NT2/D1 (cell line): ENCODE data around the gene CUL3.

Experiments used
- DNase-seq: peaks from one replicate; pipeline ENCODE4 v3.0.0-alpha.2; 2011; ENCODE audit warnings: low read depth, low spot score
- H3K27me3 ChIP-seq: 2 replicates; pipeline ENCODE4 v1.6.0; 2011; ENCODE audit warnings: mild to moderate bottlenecking; ENCODE audit not compliant: insufficient read length, insufficient read depth
- H3K36me3 ChIP-seq: 2 replicates; pipeline ENCODE4 v1.6.1; 2011; ENCODE audit warnings: mild to moderate bottlenecking, low read length, mixed read lengths; ENCODE audit not compliant: insufficient read depth, insufficient read length
- H3K4me1 ChIP-seq: 2 replicates; pipeline ENCODE4 v1.5.1; 2011; ENCODE audit not compliant: insufficient read depth, insufficient read length
- H3K4me3 ChIP-seq: 2 replicates; pipeline ENCODE4 v1.5.1; 2011; ENCODE audit warnings: low read depth; ENCODE audit not compliant: insufficient read length
- H3K9ac ChIP-seq: 2 replicates; pipeline ENCODE4 v1.6.0; 2011; ENCODE audit warnings: low read depth; ENCODE audit not compliant: insufficient read length
- H3K9me3 ChIP-seq: 2 replicates; pipeline ENCODE4 v1.5.1; 2011; ENCODE audit warnings: mild to moderate bottlenecking, low read length; ENCODE audit not compliant: insufficient read depth
- SUZ12 ChIP-seq: IDR thresholded peaks from 2 replicates; pipeline ENCODE4 v1.6.1; 2011; ENCODE audit not compliant: insufficient read length, insufficient read depth; ENCODE audit errors: extremely low read depth
- YY1 ChIP-seq: IDR thresholded peaks from 2 replicates; pipeline ENCODE4 v1.6.1; 2011; ENCODE audit not compliant: insufficient read length, insufficient read depth
- ZNF274 ChIP-seq: IDR thresholded peaks from 2 replicates; pipeline ENCODE4 v1.6.1; 2011; ENCODE audit warnings: mild to moderate bottlenecking, low read depth, low read length

CUL3 gene

DNA sequence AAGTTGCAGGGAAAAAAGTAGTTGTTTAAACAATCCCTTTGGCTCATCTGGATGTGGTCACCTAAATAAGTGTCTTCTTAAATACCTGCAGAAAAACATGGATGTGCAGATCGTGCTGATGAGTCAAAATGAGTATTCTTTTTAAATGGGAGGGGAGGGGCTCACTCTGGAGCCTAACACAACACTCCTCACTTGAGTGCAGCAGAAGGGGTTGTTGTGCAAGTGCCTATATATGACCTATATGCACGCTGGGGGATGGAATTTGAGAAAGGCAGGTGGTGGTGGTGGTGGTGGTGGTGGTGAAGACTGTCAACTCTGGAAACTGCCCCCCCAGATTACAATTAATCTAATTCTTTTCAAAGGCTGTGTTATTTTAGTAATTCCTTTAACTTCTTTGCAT lies 105.3 kb downstream of the CUL3 start:
- H3K4me1 ChIP-seq: no peaks in the 10 kb centered on the region
- no peak for DNase-seq
- H3K27me3 ChIP-seq: no peaks in the 10 kb centered on the region
- no peak for TF ChIP-seq SUZ12
- no peak overlapping the region for H3K9ac ChIP-seq
- H3K4me3 ChIP-seq: no peak overlapping the region
- H3K36me3 ChIP-seq: peaks cover 51% of the 10 kb centered on the region
- H3K9me3 ChIP-seq: no peaks in the 10 kb centered on the region

DNA sequence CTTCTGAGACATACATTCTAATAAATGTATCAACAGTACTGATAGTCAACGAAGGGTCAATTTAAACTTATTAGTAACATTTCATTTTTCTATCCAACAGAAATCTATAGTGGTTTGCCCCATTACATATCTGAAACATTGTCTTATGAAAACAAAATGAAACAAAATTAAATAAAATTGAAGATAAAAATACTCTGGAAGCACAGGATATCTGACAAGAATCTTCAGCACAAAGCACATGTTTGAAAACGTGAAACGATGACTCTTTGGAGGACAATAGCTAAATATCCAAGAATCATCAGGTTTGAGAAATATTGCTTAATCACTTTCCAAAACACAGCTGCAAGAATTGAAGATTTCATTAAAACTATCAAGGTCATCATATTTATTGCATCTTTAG lies 112.3 kb downstream of the CUL3 start:
- no peaks in the 10 kb centered on the region for H3K4me1 ChIP-seq
- H3K36me3 ChIP-seq: peaks cover 35% of the 10 kb centered on the region
- no peak overlapping the region for H3K9ac ChIP-seq
- H3K9me3 ChIP-seq: no peaks in the 10 kb centered on the region
- DNase-seq: no peak
- H3K4me3 ChIP-seq: no peak overlapping the region
- no peaks in the 10 kb centered on the region for H3K27me3 ChIP-seq
- TF ChIP-seq YY1 (no peak), SUZ12 (no peak), ZNF274 (no peak)

DNA sequence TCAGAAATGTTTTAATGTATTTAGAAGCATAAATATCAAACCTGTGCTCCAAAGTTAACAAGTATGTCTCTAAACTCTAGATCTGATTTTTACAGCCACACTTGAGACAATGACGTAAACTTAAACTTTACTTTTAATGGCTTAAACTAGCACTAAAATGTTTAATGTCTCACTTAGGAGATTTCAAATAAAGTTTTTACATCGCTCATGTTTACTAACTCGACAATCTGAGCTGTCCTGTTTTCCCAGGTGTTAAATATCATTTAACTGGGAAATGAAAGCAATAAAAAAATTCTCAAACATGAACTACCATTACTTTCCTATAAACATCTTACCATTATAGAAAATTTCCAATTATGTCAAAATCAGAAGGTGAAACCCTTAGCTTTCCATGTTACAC lies 113.0 kb downstream of the CUL3 start:
- DNase-seq: no peak
- H3K4me1 ChIP-seq: no peaks in the 10 kb centered on the region
- H3K36me3 ChIP-seq: peaks cover 28% of the 10 kb centered on the region
- H3K9me3 ChIP-seq: no peaks in the 10 kb centered on the region
- TF ChIP-seq YY1 (no peak), SUZ12 (no peak), ZNF274 (no peak)
- no peak overlapping the region for H3K4me3 ChIP-seq
- H3K9ac ChIP-seq: no peak overlapping the region
- H3K27me3 ChIP-seq: no peaks in the 10 kb centered on the region

DNA sequence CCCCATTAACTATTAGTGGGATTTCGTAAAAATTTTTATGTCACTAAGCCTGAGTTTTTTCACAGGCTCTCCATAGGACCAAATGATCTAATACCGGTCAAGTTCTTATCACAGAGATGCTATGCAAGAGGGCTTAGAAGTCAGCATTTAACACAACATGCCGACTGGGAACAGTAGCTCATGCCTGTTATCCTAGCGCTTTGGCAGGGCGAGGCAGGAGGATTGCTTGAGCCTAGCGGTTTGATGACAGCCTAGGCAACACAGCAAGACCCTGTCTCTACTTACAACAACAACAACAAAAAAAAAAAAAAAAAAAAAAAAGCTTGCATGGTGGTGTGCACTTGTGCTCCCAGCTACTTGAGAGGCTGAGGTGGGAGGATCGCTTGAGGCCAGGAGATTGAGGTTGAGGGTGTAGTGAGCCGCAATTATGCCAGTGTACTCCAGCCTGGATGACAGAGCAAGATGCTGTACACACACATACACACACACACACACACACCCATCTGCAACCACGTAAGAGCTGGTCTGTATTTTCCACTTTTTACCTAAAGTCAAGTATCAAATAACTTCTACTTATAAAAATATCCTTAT lies 115.7 kb downstream of the CUL3 start:
- H3K9ac ChIP-seq: no peak overlapping the region
- no peaks in the 10 kb centered on the region for H3K27me3 ChIP-seq
- H3K4me3 ChIP-seq: no peak overlapping the region
- DNase-seq: no peak
- H3K9me3 ChIP-seq: no peaks in the 10 kb centered on the region
- peaks cover 11% of the 10 kb centered on the region for H3K36me3 ChIP-seq
- no peaks in the 10 kb centered on the region for H3K4me1 ChIP-seq
- TF ChIP-seq SUZ12 (no peak), ZNF274 (no peak), YY1 (no peak)

DNA sequence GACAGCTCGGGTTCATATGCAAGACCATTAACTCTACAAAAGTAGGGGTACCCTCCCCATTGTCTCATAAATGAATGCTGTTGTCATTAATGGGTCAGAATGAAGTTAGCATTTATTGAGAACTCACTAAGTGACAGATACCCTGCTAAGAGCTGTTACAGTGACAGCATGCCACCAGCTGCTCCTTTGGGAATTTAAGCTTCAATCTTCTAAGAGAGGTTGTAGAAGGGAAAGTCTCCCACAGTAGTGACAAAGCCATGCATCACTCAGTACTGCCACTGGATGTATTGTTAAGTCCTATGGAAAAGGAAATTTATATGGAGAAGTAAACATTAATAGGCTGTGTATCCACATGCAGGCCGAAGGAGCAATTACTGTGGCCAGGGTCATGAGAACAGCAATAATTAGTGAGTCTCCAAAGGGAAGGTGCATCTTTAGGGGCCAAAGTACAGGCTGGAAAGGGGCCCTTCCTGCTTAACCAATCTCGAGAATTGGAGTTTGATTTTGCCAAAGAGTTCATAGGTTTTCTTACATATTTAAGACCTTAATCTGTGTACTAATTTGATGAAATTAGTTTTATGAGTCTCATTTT lies 118.8 kb downstream of the CUL3 start:
- no peak for TF ChIP-seq ZNF274
- TF ChIP-seq SUZ12: no peak
- TF ChIP-seq YY1: no peak
- no peaks in the 10 kb centered on the region for H3K27me3 ChIP-seq
- no peak overlapping the region for H3K9ac ChIP-seq
- H3K36me3 ChIP-seq: no peaks in the 10 kb centered on the region
- no peak for DNase-seq
- H3K4me3 ChIP-seq: no peak overlapping the region
- no peaks in the 10 kb centered on the region for H3K9me3 ChIP-seq
- H3K4me1 ChIP-seq: no peaks in the 10 kb centered on the region

DNA sequence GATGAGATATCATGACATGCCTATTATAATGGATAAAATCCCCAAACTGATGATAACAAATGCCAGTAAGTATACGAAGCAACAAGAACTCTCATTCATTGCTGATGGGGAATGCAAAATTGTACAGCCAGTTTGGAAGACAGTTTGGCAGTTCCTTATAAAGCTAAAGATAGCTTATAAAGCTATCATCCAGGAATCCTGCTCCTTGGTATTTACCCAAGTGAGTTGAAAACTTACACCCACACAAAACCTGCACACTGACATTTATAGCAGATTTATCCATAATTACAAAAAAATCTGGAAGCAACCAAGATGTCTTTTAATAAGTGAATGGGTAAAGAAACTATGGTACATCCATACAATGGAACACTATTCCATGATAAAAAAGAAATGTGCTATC lies 123.8 kb downstream of the CUL3 start:
- Histone ChIP-seq H3K4me3 (no peak overlapping the region), H3K4me1 (no peaks in the 10 kb centered on the region), H3K27me3 (no peaks in the 10 kb centered on the region), H3K36me3 (no peaks in the 10 kb centered on the region), H3K9ac (no peak overlapping the region), H3K9me3 (no peaks in the 10 kb centered on the region)
- TF ChIP-seq ZNF274: no peak
- TF ChIP-seq YY1: no peak
- TF ChIP-seq SUZ12: no peak
- DNase-seq: no peak

DNA sequence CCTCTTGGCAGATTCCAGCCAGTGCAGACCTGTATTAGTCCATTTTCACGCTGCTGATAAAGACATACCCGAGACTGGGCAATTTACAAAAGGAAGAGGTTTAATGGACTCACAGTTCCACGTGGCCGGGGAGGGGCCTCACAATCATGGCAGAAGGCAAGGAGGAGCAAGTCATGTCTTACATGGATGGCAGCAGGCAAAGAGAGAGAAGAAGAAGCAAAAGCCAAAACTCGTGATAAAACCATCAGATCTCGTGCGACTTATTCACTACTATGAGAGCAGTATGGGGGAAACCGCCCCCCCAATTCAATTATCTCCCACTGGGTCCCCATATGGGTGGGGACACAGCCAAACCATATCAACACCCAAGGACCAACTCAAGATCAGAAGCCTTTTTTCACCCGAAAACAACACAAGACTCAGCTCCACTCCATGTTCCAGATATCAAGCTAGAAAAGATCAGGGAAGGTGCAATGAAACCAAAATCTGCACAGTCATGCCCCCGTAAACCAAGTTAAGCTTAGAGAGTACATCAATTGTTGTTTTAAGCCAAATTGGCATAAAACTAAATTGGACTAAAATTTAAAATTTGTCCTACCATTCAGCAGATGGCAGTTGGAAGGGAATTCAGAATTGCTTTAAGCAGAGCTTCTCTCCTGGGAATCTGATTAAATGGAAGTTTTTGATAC lies 127.6 kb downstream of the CUL3 start:
- no peak for DNase-seq
- Histone ChIP-seq H3K4me1 (no peaks in the 10 kb centered on the region), H3K9me3 (no peaks in the 10 kb centered on the region), H3K4me3 (no peak overlapping the region), H3K9ac (no peak overlapping the region), H3K36me3 (no peaks in the 10 kb centered on the region), H3K27me3 (no peaks in the 10 kb centered on the region)
- TF ChIP-seq ZNF274 (no peak), YY1 (no peak), SUZ12 (no peak)
